H9 (cell line): ENCODE measurements around the gene BIRC6. TPM values are rescaled to one million over a fixed set of nuclear protein-coding genes. Genes with fewer than 3 reads are reported as not detected.

Experiments
- DNase-seq: peaks from one replicate; pipeline ENCODE4 v3.0.0-alpha.2; 2017
- H2AFZ ChIP-seq: one replicate; pipeline ENCODE4 v1.6.1; 2013; ENCODE audit warnings: mild to moderate bottlenecking, low read length, control low read depth, moderate library complexity
- H2AK5ac ChIP-seq: 2 replicates; pipeline ENCODE4 v1.6.1; 2013; ENCODE audit warnings: low read length, control low read depth, mixed read lengths; ENCODE audit not compliant: insufficient read length
- H2BK120ac ChIP-seq: one replicate; pipeline ENCODE4 v1.6.1; 2013; ENCODE audit warnings: low read depth, mild to moderate bottlenecking, low read length, control low read depth, inconsistent platforms; ENCODE audit not compliant: poor library complexity, severe bottlenecking
- H2BK12ac ChIP-seq: 2 replicates; pipeline ENCODE4 v1.6.1; 2013; ENCODE audit warnings: low read length, control low read depth, mixed read lengths, low read depth; ENCODE audit not compliant: insufficient read length
- H2BK15ac ChIP-seq: 2 replicates; pipeline ENCODE4 v1.6.1; 2013; ENCODE audit warnings: low read depth, low read length, control low read depth
- H2BK20ac ChIP-seq: one replicate; pipeline ENCODE4 v1.6.1; 2013; ENCODE audit warnings: low read depth, mild to moderate bottlenecking, low read length, control low read depth, inconsistent platforms; ENCODE audit not compliant: poor library complexity, severe bottlenecking
- H2BK5ac ChIP-seq: 2 replicates; pipeline ENCODE4 v1.6.1; 2013; ENCODE audit warnings: low read length, control low read depth, mixed read lengths; ENCODE audit not compliant: insufficient read length
- H3K14ac ChIP-seq: 2 replicates; pipeline ENCODE4 v1.6.1; 2013; ENCODE audit warnings: low read length, control low read depth; ENCODE audit not compliant: insufficient read depth
- H3K18ac ChIP-seq: 2 replicates; pipeline ENCODE4 v1.6.1; 2013; ENCODE audit warnings: low read depth, mild to moderate bottlenecking, mixed read lengths, low read length, control low read depth; ENCODE audit not compliant: insufficient read length
- H3K23ac ChIP-seq: 2 replicates; pipeline ENCODE4 v1.6.1; 2013; ENCODE audit warnings: low read length, control low read depth, mixed read lengths, low read depth; ENCODE audit not compliant: insufficient read length
- H3K23me2 ChIP-seq: 2 replicates; pipeline ENCODE4 v1.6.1; 2013; ENCODE audit warnings: low read depth, mild to moderate bottlenecking, mixed read lengths, low read length, control low read depth; ENCODE audit not compliant: insufficient read length, poor library complexity, severe bottlenecking
- H3K27ac ChIP-seq: 2 replicates; pipeline ENCODE4 v1.5.1; 2013; ENCODE audit warnings: low read length, control low read depth, mixed read lengths, low read depth; ENCODE audit not compliant: insufficient read length
- H3K27me3 ChIP-seq: 2 replicates; pipeline ENCODE4 v1.6.1; 2013; ENCODE audit warnings: low read length, control low read depth, inconsistent platforms; ENCODE audit not compliant: insufficient read depth
- H3K4ac ChIP-seq: 2 replicates; pipeline ENCODE4 v1.6.1; 2013; ENCODE audit warnings: low read depth, mild to moderate bottlenecking, control low read depth, inconsistent platforms, low read length, moderate library complexity
- H3K4me1 ChIP-seq: 2 replicates; pipeline ENCODE4 v1.6.1; 2013; ENCODE audit warnings: low read length, control low read depth, inconsistent platforms; ENCODE audit not compliant: insufficient read depth
- H3K4me2 ChIP-seq: 2 replicates; pipeline ENCODE4 v1.6.1; 2013; ENCODE audit warnings: low read length, control low read depth, mixed read lengths; ENCODE audit not compliant: insufficient read length, insufficient read depth
- H3K56ac ChIP-seq: 2 replicates; pipeline ENCODE4 v1.6.1; 2013; ENCODE audit warnings: low read depth, mild to moderate bottlenecking, mixed read lengths, low read length, control low read depth; ENCODE audit not compliant: insufficient read length
- H3K79me1 ChIP-seq: 2 replicates; pipeline ENCODE4 v1.6.1; 2013; ENCODE audit warnings: low read depth, mild to moderate bottlenecking, moderate library complexity, low read length, control low read depth, inconsistent platforms; ENCODE audit not compliant: insufficient read depth, poor library complexity, severe bottlenecking
- H3K79me2 ChIP-seq: 2 replicates; pipeline ENCODE4 v1.6.1; 2013; ENCODE audit warnings: low read length, control low read depth, inconsistent platforms; ENCODE audit not compliant: insufficient read depth
- H3K9ac ChIP-seq: 2 replicates; pipeline ENCODE4 v1.6.1; 2013; ENCODE audit warnings: low read length, control low read depth, mixed read lengths; ENCODE audit not compliant: insufficient read length; ENCODE audit errors: extremely low read depth
- H3K9me3 ChIP-seq: one replicate; pipeline ENCODE4 v1.6.1; 2013; ENCODE audit warnings: low read depth, low read length, inconsistent platforms; ENCODE audit not compliant: control insufficient read depth
- H3T11ph ChIP-seq: one replicate; pipeline ENCODE4 v1.6.1; 2013; ENCODE audit warnings: mild to moderate bottlenecking, low read length, control low read depth, inconsistent platforms
- H4K20me1 ChIP-seq: one replicate; pipeline ENCODE4 v1.6.1; 2013; ENCODE audit not compliant: control insufficient read depth, insufficient read length, insufficient read depth
- H4K5ac ChIP-seq: 2 replicates; pipeline ENCODE4 v1.6.1; 2013; ENCODE audit warnings: low read depth, mild to moderate bottlenecking, mixed read lengths, low read length, control low read depth; ENCODE audit not compliant: insufficient read length
- H4K8ac ChIP-seq: replicated peaks from 2 replicates; pipeline ENCODE4 v1.6.1; 2013; ENCODE audit warnings: low read length, control low read depth, mixed read lengths, low read depth; ENCODE audit not compliant: insufficient read length
- H4K91ac ChIP-seq: 2 replicates; pipeline ENCODE4 v1.6.1; 2013; ENCODE audit warnings: low read depth, mild to moderate bottlenecking, moderate library complexity, mixed read lengths, low read length, control low read depth; ENCODE audit not compliant: insufficient read length
- H3K27ac Mint-ChIP-seq, 3 experiments: 2 replicates in 2 of 3; 3 replicates in 1 of 3; pipeline ENCODE4 v1.8.0; 2020 to 2021; ENCODE audit warnings: mixed read lengths in 3 of 3, mild to moderate bottlenecking in 1 of 3, moderate library complexity in 1 of 3
- H3K27me3 Mint-ChIP-seq: 2 replicates; pipeline ENCODE4 v1.8.0; 2021; ENCODE audit warnings: low read depth, mild to moderate bottlenecking, moderate library complexity, mixed read lengths
- H3K36me3 Mint-ChIP-seq, 3 experiments: 2 replicates in 2 of 3; 3 replicates in 1 of 3; pipeline ENCODE4 v1.8.0; 2020 to 2021; ENCODE audit warnings: low read depth in 3 of 3, mixed read lengths in 3 of 3; ENCODE audit not compliant: insufficient read depth in 1 of 3
- H3K4me1 Mint-ChIP-seq, 2 experiments: 2 replicates each; pipeline ENCODE4 v1.8.0; 2020; ENCODE audit warnings: mixed read lengths in 2 of 2
- H3K4me3 Mint-ChIP-seq, 2 experiments: 2 replicates in 1 of 2; 3 replicates in 1 of 2; pipeline ENCODE4 v1.8.0; 2020 to 2021; ENCODE audit warnings: mild to moderate bottlenecking in 2 of 2, mixed read lengths in 2 of 2, moderate library complexity in 1 of 2
- H3K9me3 Mint-ChIP-seq, 2 experiments: 2 replicates in 1 of 2; 3 replicates in 1 of 2; pipeline ENCODE4 v1.8.0; 2020; ENCODE audit warnings: mild to moderate bottlenecking in 2 of 2, mixed read lengths in 2 of 2, moderate library complexity in 1 of 2
- WGBS: extraction: QIAGEN DNeasy Blood & Tissue Kit; methylation state at CpG from one replicate; pipeline ENCODE4 v1.1.7; 2013; ENCODE audit warnings: missing lambda C conversion rate, low lambda C conversion rate, mixed read lengths; ENCODE audit not compliant: insufficient read length; ENCODE audit errors: extremely low coverage; 5-methylcytosine and 5-hydroxymethylcytosine counted together
- total RNA-seq: library from RNA; stranded (reverse); gene quantifications from 2 replicates; pipeline ENCODE4 v1.2.1, GENCODE V29; 2021
- TF ChIP-seq, protein P1 (sequence below): fragments of 200-600 bp; sonication (generic); conservative IDR thresholded peaks from 3 replicates; pipeline ENCODE4 v1.8.0; 2021; ENCODE audit warnings: antibody characterized with exemption, mild to moderate bottlenecking

Gene BIRC6
- total RNA-seq, 1 experiment from 2014 or later: 78.8 TPM

GRCh38 chr2:32383858-32384257 lies 27.0 kb downstream of the BIRC6 start:
- H2BK120ac ChIP-seq: no peak overlapping the region
- Mint-ChIP-seq H3K4me3 (no peak overlapping the region), H3K36me3 (peaks cover 12 to 47% (median 19%) of the 10 kb centered on the region in 3 experiments; a peak in 6 of 7 replicates), H3K27ac (no peak overlapping the region), H3K9me3 (no peaks in the 10 kb centered on the region), H3K4me1 (no peaks in the 10 kb centered on the region), H3K27me3 (no peaks in the 10 kb centered on the region)
- no peak overlapping the region for H2BK12ac ChIP-seq
- H3K56ac ChIP-seq: no peak overlapping the region
- peaks cover 3% of the 10 kb centered on the region for H3K79me1 ChIP-seq
- H2BK5ac ChIP-seq: no peak overlapping the region
- no peaks in the 10 kb centered on the region for H3K27me3 ChIP-seq
- H2BK15ac ChIP-seq: no peak overlapping the region
- no peak overlapping the region for H2AK5ac ChIP-seq
- no peak overlapping the region for H3K9ac ChIP-seq
- no peaks in the 10 kb centered on the region; the same call in 1 of the 2 replicates for H3K79me2 ChIP-seq
- H3K14ac ChIP-seq: no peak overlapping the region
- H2BK20ac ChIP-seq: no peak overlapping the region
- no peak overlapping the region for H2AFZ ChIP-seq
- H3T11ph ChIP-seq: no peak overlapping the region
- no peak overlapping the region for H3K23ac ChIP-seq
- H3K23me2 ChIP-seq: no peaks in the 10 kb centered on the region
- DNase-seq: no peak
- TF ChIP-seq, protein P1, sequence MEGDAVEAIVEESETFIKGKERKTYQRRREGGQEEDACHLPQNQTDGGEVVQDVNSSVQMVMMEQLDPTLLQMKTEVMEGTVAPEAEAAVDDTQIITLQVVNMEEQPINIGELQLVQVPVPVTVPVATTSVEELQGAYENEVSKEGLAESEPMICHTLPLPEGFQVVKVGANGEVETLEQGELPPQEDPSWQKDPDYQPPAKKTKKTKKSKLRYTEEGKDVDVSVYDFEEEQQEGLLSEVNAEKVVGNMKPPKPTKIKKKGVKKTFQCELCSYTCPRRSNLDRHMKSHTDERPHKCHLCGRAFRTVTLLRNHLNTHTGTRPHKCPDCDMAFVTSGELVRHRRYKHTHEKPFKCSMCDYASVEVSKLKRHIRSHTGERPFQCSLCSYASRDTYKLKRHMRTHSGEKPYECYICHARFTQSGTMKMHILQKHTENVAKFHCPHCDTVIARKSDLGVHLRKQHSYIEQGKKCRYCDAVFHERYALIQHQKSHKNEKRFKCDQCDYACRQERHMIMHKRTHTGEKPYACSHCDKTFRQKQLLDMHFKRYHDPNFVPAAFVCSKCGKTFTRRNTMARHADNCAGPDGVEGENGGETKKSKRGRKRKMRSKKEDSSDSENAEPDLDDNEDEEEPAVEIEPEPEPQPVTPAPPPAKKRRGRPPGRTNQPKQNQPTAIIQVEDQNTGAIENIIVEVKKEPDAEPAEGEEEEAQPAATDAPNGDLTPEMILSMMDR: no peak
- H3K4me1 ChIP-seq: no peaks in the 10 kb centered on the region
- H3K4ac ChIP-seq: no peak overlapping the region
- no peak overlapping the region for H4K5ac ChIP-seq
- H4K91ac ChIP-seq: no peak overlapping the region
- H3K18ac ChIP-seq: no peak overlapping the region
- H4K20me1 ChIP-seq: no peaks in the 10 kb centered on the region
- no peak overlapping the region for H4K8ac ChIP-seq
- no CpG with 5 or more reads among the region's 1 CpG for WGBS
- H3K4me2 ChIP-seq: no peak overlapping the region
- no peaks in the 10 kb centered on the region for H3K9me3 ChIP-seq
- H3K27ac ChIP-seq: no peak overlapping the region
